Sciatic nerve (tissue), 2 donors: ENCODE results near the gene RGS3. TPM values are rescaled to one million over a fixed set of nuclear protein-coding genes. Genes with fewer than 3 reads are reported as not detected.

Experiments used
- ATAC-seq: fragments of 200-7000 bp; cut with Tn5 transposase; one replicate; pipeline ENCODE4 v1.9.1; 2020; ENCODE audit warnings: mild to moderate bottlenecking, moderate library complexity
- DNase-seq: peaks from one replicate; pipeline ENCODE4 v3.0.0-alpha.2; 2020; ENCODE audit warnings: low spot score
- intact Hi-C: fragments of 100-400 bp; cut with DNase I; formaldehyde crosslinking; loops from one replicate; pipeline ENCODE4 v1.14.2; 2022
- total RNA-seq: library from RNA; stranded (reverse); fragmentation: NEBNext Ultra II Directional; extraction: Animal tissue kit (Norgen Biotek cat#: 25700); gene quantifications from one replicate; pipeline ENCODE4 v1.2.1, GENCODE V29; 2021
- donor health status: DM: no; HTN: no; CAD: no.
- donor health status: DM: no; HTN: no; CAD: no.

Gene RGS3
- total RNA-seq, 1 donor from 2014 or later, result 43.1 TPM

DNA sequence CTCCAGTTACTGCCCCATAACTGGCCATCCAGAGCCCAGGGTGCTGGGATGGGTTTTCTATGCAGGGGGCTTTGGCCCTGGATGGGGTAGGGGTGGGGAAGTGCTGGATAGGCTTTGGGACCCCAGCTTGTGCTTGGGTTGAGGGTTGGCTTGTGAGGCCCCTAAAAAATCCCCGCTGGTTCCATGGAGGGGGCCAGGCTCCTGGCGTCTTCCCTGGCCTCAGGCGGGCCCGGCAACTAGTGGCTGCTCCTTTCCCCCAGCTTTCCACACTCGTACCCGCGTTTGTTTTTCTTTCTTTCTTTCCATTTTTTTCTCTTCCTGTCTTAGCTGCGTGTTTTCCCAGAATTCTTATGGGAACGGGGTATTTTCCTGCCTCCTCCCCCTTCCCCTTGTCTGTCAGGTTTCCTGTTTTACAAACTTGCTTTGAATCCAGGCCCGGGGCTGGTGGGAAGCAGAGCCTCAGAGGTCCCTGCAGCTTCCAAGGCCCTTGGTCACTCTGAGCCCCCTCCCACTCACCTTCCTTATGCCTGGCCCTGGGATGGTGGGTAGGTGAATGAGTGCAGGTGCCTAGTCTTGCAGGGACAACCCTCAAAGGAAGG is 40.2 kb downstream of the RGS3 start:
- ATAC-seq, result no peak
- intact Hi-C loops, result no loop called here
- DNase-seq, result no peak

DNA sequence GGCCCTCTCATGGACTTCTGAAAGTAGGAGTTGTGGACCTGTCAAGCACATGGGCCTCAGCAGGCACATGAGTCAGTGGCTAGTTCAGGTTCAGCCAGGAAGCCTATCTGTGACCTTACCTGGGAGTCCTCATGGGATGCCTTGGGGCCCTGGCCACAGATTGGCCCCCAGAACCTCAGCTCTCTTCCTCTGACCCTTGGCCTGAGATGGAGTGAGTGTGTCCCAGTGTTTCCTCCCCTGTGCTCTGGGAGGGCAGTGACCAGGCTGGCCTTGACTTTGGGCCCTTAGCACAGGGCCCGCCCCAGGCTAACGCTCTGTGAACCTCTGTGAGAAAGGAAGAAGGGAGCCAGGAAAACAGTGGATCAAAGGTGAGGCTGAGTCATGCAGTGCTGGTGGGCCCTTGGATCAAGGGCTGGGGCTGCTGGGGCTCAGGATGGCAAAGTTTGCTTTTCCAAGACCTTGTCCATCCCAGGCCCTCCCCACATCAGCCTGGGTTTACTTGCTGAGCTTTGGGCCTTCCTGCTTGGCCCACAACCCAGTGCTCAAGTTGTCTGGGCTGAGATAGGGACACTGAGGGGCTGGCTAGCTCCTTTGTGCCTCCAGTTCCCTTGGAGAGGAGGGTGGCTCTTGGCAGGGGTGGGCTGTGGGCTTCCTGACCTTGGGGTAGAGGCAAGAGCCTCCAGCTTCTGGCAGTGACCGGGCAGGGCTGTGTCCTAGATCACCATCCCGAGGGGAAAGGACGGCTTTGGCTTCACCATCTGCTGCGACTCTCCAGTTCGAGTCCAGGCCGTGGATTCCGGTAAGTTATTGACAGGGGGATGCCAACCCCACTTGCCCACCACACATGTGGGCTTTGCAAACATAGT is 41.4 kb downstream of the RGS3 start:
- intact Hi-C loops, result no loop called here
- no peak for ATAC-seq
- no peak for DNase-seq

DNA sequence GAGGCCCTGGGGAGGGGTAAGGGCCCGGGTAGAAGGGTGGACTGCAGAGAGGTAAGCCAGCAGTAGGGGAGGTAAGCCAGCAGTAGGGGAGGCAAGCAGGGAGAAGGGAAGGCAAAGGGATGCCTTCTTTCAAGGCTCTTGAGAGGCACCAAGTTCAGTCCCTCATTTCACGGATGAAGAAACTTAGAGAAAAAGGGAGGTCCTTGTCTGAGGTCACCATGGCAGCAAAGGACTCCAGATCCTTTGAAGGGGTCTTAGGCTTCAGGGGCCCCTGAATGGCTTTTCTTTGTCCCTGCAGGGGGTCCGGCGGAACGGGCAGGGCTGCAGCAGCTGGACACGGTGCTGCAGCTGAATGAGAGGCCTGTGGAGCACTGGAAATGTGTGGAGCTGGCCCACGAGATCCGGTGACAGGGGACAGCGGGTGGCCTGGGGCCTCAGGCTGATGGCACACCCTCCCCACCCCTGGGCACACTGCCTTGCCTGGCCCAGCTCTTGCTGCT is 42.6 kb downstream of the RGS3 start:
- intact Hi-C loops, result no loop called here
- no peak for ATAC-seq
- DNase-seq, result no peak

DNA sequence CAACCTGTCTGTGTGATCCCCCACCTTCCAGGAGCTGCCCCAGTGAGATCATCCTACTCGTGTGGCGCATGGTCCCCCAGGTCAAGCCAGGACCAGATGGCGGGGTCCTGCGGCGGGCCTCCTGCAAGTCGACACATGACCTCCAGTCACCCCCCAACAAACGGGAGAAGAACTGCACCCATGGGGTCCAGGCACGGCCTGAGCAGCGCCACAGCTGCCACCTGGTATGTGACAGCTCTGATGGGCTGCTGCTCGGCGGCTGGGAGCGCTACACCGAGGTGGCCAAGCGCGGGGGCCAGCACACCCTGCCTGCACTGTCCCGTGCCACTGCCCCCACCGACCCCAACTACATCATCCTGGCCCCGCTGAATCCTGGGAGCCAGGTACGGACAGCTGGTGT is 43.7 kb downstream of the RGS3 start:
- intact Hi-C loops, result no loop called here
- no peak for ATAC-seq

DNA sequence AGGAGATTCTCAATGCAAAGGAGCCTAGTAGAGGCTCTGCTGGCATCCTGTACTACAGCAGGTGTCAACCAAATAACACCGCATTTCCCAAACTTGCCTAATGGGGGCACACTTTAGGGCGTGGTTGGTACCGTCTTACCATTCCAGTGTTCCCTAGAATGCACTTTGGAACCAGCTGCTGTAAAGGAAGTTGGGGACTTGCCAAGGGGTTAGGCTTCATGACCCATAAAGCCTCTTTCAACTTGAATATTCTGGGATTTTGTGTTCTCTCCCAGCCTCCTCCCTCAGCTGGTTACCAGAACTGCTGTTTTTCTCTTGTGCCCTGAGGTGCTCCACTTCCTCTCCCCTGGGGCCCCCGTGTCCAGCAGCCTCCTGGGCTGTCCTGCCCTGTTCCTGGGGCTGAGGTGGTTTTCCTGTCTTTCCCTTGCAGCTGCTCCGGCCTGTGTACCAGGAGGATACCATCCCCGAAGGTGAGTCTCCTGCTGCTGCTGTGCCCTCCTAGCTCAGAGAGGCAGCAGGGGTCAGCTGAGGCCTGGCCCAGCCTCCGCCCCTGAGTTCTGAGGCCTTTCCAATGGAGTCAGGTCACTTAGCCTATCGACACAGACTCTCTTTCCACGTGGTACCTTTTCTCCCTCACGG is 44.7 kb downstream of the RGS3 start:
- intact Hi-C loops, result no loop called here
- ATAC-seq (peak; percentile 25), DNase-seq (no peak)

More for the DNA sequence above, 43.7 kb downstream of the RGS3 start:
- no peak for DNase-seq

DNA sequence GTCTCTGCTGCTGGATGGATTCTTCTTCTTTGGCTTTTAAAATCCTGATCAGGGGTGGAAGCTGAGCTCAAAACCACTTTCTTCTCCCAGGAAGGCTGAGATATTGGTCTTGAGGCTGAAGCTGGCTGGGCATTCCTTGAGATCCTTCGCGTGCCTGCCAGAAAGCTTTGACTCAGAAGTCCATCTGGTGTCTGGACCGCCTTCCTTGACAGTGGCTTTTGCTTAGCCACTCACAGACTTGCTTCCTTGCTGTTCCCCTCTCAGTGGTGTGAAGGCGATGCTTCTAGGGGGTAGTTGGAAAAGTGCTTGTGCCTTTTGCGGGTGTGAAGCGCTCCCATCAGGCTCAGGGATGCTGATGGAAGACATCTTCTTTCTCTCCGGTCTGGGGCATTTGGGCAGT is 45.9 kb downstream of the RGS3 start:
- no peak for ATAC-seq
- DNase-seq, result no peak

DNA sequence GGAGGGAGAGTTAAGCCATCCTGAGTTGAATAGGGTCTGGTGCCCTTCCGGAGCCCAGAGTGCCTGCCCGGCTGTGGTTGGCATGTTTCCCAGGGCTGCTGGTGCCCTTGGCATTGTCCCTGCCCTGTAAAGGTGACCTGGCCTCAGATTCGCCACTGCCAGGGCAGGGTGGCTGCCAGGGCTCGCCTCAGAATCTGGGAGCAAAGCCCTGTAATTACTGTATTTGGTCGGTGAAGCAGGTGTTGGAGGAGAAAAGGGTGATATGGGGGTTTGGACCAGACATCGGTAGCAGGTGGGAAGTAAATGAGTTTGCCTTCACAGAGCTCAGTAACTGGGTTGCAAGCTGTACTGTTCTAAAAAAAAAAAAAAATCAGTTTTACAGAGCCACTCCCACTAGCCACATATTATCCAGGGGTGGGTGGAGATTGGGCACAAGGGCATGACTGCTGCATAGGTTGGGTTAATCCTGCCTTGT is 47.6 kb downstream of the RGS3 start:
- intact Hi-C loops, result loop anchor here (10.0 kb wide), 1 partner anchor 1354 kb away; no protein-coding TSS in a partner anchor
- DNase-seq, result no peak
- ATAC-seq, result no peak

More for the DNA sequence above, 45.9 kb downstream of the RGS3 start:
- intact Hi-C loops, result no loop called here

DNA sequence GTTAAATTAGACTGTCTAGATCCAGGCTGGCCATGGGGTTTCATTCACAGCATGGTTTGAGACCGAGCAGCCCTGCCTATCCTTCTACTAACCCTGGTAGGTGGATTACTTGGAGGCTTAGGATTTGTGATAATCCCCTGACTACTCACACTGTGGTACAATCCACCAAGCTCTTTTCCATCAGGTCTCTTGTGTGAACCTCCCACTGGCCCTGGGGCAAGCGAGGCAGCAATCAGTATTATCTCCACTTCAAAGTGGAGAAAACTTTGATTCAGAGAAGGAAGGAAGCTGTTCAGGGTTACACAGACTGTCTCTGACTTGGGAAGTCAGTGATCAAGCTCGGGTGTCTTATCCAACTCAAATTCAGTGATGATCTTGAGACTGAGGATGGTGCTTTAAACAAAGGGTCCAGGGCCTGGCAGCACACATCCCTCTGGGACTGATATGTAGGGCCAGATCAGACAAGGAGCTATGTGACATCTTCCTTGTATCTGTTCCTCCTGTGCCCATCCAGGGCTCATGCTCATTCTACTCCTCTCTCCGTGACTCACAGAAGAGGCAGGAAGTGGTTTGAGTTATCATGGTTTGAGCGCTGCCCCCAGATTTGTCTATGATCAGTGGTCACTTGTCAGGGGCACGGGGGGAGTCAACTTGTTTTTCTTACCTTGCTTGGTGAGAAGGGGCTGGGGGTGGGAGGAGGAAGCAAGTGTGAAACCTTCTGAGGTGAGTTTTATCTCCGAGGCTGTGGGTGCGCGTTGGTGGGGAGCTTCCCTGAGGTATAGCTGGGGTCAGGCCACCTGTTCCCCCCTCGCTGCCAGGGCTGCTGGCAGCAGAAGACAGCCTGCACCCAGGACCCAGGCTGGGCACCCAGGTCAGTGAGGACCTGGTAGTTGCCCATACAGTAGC is 48.6 kb downstream of the RGS3 start:
- intact Hi-C loops, result loop anchor here (10.0 kb wide), 1 partner anchor 1353 kb away; no protein-coding TSS in a partner anchor
- DNase-seq (no peak), ATAC-seq (no peak)

DNA sequence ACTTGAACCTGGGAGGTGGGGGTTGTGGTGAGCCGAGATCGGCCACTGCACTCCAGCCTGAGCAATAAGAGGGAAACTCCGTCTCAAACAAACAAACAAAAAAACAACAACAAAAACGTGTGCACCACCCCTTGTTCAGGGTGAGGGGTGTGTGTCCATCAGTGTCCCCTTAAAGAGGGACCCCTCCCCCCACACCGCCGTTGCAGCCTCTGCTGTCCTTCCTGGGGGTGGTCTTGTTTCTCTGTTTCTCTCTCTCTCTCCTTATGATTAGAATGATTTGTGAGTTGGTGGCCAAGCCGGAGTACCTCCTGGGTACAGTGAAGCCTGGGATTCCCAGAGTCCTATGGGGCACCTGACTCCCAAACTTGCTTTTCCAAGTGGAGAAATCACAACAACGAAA is 49.6 kb downstream of the RGS3 start:
- no peak for DNase-seq
- no peak for ATAC-seq
- intact Hi-C loops, result loop anchor here (10.0 kb wide), 1 partner anchor 1352 kb away; no protein-coding TSS in a partner anchor

DNA sequence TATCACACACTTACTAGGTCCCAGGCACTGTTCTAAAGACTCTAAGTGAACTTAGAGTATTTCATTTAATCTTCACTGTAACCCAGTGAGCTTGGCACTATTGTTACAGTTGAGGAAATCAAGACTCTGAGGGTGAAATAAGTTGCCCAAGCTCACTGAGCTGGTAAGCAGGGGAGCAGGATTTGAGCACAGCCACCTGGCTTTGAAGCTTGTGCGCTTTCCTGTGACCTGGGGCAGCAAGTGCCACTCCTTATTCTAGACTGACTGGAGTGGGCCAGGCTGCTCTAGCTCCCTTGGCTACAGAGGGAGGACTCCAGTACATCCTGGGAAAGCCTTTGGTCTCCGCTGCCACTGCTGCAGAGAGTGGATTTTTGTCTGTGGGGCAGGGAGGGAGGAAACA is 50.0 kb downstream of the RGS3 start:
- DNase-seq (no peak), ATAC-seq (no peak)
- intact Hi-C loops, result loop anchor here (10.0 kb wide), 1 partner anchor 1351 kb away; no protein-coding TSS in a partner anchor

DNA sequence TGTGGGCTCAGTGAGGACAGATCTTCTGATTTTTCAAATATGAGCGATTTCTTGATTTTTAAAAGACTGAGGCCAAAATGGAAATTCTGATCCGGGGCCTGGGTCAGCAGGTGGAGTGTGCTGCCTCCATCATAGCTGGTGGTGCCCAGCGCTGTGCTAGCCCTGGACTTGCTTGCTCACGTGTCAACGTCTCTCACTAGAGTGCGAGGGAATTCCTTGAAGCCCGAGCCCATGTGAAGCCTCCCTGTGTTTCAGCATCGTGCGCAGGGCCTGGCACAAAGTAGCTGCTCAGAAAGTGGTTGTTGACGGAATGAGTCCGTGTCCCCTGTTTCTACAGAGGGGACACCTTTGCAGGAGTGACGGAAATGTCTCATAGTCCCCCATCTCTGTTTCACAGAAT is 50.5 kb downstream of the RGS3 start:
- no peak for ATAC-seq
- DNase-seq, result no peak
- intact Hi-C loops, result loop anchor here (10.0 kb wide), 1 partner anchor 1351 kb away; no protein-coding TSS in a partner anchor

DNA sequence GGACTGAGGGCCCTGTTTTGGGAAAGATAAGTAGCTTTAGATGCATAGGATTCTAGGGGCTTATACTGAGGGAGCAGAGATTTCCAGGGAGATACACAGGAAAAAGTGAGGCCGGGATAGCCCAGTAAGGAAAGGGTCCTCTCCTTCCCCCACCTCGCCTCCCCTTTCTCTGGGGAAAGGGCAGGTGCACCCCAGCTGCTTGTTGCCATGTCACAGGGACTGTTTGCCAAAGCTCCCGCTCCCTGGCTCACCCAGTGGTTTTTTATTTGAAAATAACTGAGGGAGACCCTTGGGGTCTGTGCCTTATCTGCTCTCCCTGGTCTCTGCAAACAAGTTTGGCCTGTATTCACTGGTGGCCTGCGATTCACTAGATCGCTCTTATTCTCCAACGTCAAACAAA is 51.2 kb downstream of the RGS3 start:
- ATAC-seq, result no peak
- no peak for DNase-seq
- intact Hi-C loops, result loop anchor here (10.0 kb wide), 1 partner anchor 1350 kb away; no protein-coding TSS in a partner anchor

DNA sequence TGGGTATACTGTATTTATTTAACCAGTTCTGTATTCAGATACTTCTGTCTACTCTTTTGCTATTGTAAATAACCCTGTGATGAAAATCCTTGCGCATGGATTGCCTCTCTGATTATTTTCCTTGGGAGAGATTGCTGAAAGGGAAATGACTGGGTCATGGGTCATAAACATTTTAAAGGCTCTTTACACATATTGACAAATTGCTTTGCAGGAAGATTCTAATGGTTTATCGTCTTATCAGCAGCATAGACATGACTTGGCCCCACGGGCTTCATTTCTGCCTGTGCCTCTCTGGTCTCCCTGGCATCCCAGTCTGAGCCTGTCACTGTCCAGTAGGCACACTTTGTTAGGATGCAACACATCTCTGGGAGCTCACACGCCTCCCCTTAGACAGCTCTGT is 52.3 kb downstream of the RGS3 start:
- ATAC-seq, result no peak
- intact Hi-C loops, result loop anchor here (10.0 kb wide), 1 partner anchor 1349 kb away; no protein-coding TSS in a partner anchor
- DNase-seq, result no peak

DNA sequence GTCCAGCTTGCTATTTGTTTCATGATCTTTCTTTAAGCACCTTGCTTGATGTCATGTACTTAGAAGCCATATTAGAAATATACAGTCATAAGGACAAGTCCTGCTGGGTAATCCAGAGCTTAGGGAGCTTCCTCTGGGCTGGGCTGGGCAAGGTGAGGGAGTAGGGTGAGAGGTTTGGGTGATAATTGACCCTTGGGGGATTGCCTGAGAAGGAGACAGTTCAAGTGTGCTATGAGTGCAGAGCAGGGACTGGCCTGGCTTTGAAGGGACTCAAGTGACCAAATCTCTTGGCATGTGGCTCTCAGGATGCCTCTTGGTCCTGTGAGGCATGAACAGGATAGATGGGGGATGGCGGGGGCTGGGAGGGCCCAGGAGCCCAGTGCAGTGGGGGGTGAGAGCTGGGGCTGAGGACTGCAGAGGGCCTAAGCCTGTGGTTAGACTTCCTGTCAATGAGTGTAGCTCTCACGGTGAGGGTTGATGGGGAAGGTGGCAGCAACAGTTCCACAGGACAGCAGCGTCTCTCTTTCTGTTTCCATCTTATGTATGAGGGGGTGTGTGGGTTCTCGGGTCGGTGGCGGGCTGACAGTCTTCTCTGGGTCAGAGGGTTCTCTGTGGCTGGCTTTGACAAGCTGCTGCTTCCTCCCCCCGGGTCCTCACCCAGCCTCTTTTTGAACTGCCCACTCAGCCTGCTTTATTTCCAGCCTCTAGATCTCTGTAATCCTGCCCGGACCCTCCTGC is 53.5 kb downstream of the RGS3 start:
- no peak for DNase-seq
- ATAC-seq, result peak; percentile 22
- intact Hi-C loops, result loop anchor here (10.0 kb wide), 1 partner anchor 1348 kb away; no protein-coding TSS in a partner anchor

DNA sequence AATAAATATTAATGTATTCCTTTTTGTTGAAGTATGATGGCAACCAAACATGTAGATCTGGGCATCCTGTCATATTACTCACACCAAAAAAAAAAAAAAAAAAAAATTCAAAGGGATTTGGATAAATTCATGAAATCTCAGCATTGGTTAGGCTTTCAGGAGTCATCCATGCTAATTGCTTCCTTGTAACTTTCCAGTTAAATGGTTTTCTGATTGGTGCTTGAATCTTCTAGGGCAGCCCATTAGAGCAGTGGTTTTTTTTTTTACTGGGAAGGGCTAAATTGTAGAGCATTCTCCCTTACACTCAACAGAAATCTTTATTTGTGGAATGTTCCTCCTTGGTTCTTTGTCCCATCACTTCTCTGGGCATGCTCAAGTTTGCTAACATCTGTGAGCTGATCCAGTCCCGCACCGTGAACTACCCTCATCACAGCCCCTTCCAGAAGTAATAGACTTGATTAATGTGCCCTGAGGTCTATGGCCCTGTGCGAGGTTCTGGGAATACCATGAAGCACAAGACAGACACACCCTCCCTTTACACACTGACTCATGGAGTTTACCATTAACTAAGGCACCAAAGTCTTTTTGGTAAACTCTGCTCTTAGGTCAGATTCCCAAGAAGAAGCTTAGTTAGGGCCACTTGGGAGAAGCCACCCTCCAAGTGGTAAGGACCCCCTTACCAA is 56.0 kb downstream of the RGS3 start:
- ATAC-seq (no peak), DNase-seq (no peak)
- intact Hi-C loops, result loop anchor here (10.0 kb wide), 1 partner anchor 1345 kb away; no protein-coding TSS in a partner anchor

DNA sequence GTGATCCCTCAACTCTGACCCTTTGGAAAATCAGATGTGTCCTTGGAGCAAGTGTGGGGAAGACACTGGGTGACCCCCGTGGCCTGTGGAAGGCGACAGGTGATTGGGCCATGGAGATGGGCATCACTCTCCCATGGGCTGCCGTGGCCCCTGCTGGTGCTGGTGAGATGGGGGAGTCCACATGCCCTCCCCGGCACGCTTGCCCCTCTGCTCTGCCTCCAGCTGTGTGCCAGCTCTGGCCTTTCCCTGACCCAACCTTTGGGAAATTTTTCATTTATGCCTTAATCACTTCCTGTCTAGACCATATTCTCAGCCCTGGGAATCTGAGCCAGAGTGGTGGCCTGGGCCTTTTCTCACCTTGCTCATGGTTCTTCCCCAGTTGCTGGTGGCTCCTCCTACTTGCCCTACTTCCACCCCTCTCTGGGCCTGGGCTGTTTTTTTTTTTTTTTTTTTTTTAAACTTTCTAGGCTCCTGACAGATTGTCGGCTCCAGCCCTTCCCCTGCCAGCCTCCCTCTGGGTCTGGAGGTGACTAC is 56.6 kb downstream of the RGS3 start:
- ATAC-seq (no peak), DNase-seq (no peak)
- intact Hi-C loops, result no loop called here
